Measurements from ENCODE around the gene CLSTN1. TPM values are rescaled to one million over a fixed set of nuclear protein-coding genes. Genes with fewer than 3 reads are reported as not detected.

Gene CLSTN1
- total and polyA plus RNA-seq, 10 of the 15 experiments (the other 5 are each of a cell fraction or from before 2014, with no cell fraction given) = 2.7 to 64.4 (median 23.2) TPM

DNA sequence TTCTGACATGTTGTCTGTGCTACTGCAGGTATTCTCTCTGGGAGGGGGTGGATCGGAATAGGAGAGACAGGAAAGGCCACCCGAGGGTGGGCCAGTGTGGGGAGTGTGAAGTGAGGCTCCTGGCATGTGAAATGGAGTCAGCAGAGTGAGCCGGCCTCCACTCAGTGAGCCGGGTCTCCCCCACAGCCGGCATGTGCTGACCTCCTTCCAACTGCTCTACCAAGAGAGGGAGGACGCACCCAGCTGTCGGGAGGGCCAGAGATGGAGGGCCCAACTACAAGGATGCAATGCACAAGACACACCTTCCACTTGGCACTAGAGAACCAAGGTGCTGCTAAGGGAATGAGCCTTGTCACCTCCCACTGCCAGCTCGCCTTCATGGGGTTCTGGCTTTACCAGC is 28.2 kb upstream of the CLSTN1 start (continued):
- TF ChIP-seq, protein P1, sequence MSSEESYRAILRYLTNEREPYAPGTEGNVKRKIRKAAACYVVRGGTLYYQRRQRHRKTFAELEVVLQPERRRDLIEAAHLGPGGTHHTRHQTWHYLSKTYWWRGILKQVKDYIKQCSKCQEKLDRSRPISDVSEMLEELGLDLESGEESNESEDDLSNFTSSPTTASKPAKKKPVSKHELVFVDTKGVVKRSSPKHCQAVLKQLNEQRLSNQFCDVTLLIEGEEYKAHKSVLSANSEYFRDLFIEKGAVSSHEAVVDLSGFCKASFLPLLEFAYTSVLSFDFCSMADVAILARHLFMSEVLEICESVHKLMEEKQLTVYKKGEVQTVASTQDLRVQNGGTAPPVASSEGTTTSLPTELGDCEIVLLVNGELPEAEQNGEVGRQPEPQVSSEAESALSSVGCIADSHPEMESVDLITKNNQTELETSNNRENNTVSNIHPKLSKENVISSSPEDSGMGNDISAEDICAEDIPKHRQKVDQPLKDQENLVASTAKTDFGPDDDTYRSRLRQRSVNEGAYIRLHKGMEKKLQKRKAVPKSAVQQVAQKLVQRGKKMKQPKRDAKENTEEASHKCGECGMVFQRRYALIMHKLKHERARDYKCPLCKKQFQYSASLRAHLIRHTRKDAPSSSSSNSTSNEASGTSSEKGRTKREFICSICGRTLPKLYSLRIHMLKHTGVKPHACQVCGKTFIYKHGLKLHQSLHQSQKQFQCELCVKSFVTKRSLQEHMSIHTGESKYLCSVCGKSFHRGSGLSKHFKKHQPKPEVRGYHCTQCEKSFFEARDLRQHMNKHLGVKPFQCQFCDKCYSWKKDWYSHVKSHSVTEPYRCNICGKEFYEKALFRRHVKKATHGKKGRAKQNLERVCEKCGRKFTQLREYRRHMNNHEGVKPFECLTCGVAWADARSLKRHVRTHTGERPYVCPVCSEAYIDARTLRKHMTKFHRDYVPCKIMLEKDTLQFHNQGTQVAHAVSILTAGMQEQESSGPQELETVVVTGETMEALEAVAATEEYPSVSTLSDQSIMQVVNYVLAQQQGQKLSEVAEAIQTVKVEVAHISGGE (CRISPR knock-in tag; IDR thresholded peaks at IDR 0.05) = no peak
- TF ChIP-seq BHLHE40 (IDR thresholded peaks at IDR 0.05; ENCODE audit: borderline replicate concordance in 1 of 2, low read depth in 2 of 2, low read length in 1 of 2) = no peak
- no peak for TF ChIP-seq SIN3A (IDR thresholded peaks at IDR 0.05; ENCODE audit: low read depth, low read length)
- TF ChIP-seq ZNF384 (IDR thresholded peaks at IDR 0.05; ENCODE audit: borderline replicate concordance, low read depth, low read length) = no peak
- TF ChIP-seq ZNF217 (IDR thresholded peaks at IDR 0.05) = no peak
- no peak for TF ChIP-seq USF2 (IDR thresholded peaks at IDR 0.05; ENCODE audit: borderline replicate concordance, low read depth, low read length)
- no peak for TF ChIP-seq MAX (IDR thresholded peaks at IDR 0.05; ENCODE audit: low read depth, low read length)
- no peak for TF ChIP-seq ZBED1 (IDR thresholded peaks at IDR 0.05; ENCODE audit: borderline replicate concordance)
- no peak for TF ChIP-seq HDGF (IDR thresholded peaks at IDR 0.05)
- TF ChIP-seq RFX5 (IDR thresholded peaks at IDR 0.05; ENCODE audit: low read depth, low read length) = no peak
- TF ChIP-seq E4F1 (IDR thresholded peaks at IDR 0.05; ENCODE audit: borderline replicate concordance, partially characterized antibody) = no peak
- TF ChIP-seq NR2F1 (conservative IDR thresholded peaks at IDR 0.05) = no peak
- TF ChIP-seq, protein P2, sequence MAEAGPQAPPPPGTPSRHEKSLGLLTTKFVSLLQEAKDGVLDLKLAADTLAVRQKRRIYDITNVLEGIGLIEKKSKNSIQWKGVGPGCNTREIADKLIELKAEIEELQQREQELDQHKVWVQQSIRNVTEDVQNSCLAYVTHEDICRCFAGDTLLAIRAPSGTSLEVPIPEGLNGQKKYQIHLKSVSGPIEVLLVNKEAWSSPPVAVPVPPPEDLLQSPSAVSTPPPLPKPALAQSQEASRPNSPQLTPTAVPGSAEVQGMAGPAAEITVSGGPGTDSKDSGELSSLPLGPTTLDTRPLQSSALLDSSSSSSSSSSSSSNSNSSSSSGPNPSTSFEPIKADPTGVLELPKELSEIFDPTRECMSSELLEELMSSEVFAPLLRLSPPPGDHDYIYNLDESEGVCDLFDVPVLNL (IDR thresholded peaks at IDR 0.05; ENCODE audit: low read depth, low read length) = no peak
